Fibroblast of villous mesenchyme (primary cell): ENCODE data around the gene TRPV3. TPM values are rescaled to one million over a fixed set of nuclear protein-coding genes. Genes with fewer than 3 reads are reported as not detected.
A peak's percentile ranks its signal among the peaks of the same experiment; 100 is the strongest.

Experiments used
- DNase-seq: peaks from one replicate; pipeline ENCODE4 v3.0.0-alpha.2; 2010; ENCODE audit warnings: low read depth
- H3K4me3 ChIP-seq: 2 replicates; pipeline ENCODE4 v1.5.1; 2011; ENCODE audit warnings: low read depth, mild to moderate bottlenecking, low read length
- CTCF ChIP-seq: IDR thresholded peaks from 2 replicates; pipeline ENCODE4 v1.5.1; 2012; ENCODE audit warnings: low read depth, mild to moderate bottlenecking, low read length; ENCODE audit not compliant: insufficient read depth
- total RNA-seq: library from RNA; depleted of rRNA; stranded (reverse); fragments of >200 nt; gene quantifications from 2 replicates; pipeline ENCODE4 v1.2.3, GENCODE V29; 2012

TRPV3 gene
- total RNA-seq, 1 donor, result 0.43 TPM

GRCh38 chr17:3555189-3555796, 2.3 kb downstream of the TRPV3 start:
- TF ChIP-seq CTCF, result no peak
- no peak for DNase-seq

GRCh38 chr17:3554440-3554839, 3.2 kb downstream of the TRPV3 start:
- no peak for DNase-seq
- TF ChIP-seq CTCF, result no peak
- no peak overlapping the region for H3K4me3 ChIP-seq

More at GRCh38 chr17:3555189-3555796, 2.3 kb downstream of the TRPV3 start:
- H3K4me3 ChIP-seq, result no peak overlapping the region

DNA sequence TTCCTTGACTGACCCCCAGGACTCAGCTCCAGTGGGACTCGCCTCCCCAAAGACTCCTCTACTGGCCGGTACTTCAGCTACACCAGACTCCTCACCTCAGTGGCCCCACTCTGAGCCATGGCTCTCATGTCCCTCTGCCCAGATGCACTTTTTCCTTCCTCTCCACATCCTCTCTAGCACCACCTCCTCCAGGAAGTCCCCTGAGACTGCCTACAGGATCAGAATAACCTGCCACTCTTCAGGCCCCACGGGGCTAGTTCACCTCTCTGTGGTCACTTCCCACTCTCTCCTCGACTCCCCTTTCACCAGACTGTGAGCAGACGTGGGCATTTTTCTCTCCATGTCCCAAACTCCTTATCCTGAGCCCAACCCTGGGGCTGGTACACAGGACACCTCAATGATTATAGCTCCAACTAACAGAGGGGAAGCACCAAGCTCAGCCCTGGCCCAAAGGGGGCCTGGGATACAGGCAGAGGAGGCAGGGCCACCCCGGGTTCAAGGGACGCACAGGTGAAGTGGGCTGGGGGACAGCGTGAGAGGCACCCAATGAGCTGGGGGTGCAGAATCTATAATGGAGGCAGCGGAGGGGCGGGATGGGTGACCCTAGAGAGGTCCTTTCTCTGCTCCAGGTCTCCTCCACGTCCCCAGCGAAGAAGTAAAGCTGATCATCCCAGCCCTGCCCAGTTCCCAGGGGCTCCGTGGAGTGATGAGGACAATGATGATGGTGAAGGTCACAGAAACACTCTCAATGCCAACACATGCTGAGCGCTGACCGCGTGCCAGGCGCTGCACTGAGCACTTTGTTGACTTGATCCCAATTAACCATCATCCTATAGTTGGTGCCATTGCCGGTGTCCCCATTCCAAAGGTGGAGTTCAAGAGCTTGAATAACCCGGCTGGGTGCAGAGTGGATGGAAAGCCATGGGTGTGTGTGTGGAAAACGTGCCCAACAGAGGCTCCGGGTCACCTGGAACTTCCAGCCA, 3.9 kb downstream of the TRPV3 start:
- no peak overlapping the region for H3K4me3 ChIP-seq
- no peak for DNase-seq
- TF ChIP-seq CTCF, result no peak

DNA sequence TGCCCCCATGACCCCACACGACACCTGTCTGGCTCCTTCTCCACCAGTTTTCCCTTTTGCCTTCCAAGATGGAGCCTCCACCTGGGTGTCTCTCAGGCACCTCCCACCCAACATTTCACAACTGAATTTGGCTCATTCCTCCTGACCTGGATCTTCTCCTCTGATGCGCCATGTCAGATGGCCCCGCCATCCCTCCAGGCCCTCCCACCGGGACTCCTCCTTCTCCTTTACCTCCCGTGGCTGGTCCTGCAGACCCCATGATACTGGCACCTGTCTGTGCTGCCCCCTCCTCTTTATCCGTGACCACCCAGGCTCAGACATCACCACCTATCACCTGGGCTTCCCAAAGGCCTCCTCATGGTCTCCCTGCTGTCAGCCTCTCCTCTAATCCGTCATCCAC, 4.7 kb downstream of the TRPV3 start:
- DNase-seq, result no peak
- no peak overlapping the region for H3K4me3 ChIP-seq
- TF ChIP-seq CTCF, result no peak

DNA sequence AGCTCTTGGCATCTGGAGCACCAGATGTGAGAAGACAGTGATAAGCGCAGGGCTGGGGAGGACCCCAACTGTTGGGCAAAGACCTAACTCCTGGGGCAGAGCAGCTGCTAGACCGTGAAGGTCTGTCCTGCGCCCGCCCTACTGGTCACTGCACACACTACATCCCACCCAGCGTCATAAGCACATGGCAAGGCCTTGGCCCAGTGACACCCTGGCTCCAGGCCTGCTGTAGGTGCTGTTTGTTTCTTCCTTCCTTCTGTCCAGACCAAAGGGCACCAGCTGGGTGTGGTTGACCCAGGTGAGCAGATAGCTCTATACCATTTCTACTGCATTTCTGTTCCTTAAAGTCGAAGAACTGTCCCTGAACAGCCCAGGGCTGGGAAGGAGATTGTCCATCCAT, 6.4 kb downstream of the TRPV3 start:
- DNase-seq, result no peak
- H3K4me3 ChIP-seq, result no peak overlapping the region
- TF ChIP-seq CTCF, result peak; percentile 14

GRCh38 chr17:3549610-3550162, 7.9 kb downstream of the TRPV3 start:
- DNase-seq, result no peak
- H3K4me3 ChIP-seq, result no peak overlapping the region
- no peak for TF ChIP-seq CTCF
